H1 (cell line): ENCODE data around the gene PLPP4. TPM values are rescaled to one million over a fixed set of nuclear protein-coding genes. Genes with fewer than 3 reads are reported as not detected.

Source experiments
- CTCF ChIA-PET: fragments of 300-600 bp; sonication (Branson Sonifier 250); formaldehyde crosslinking; loops from one replicate; lab custom pipeline; 2021; ENCODE audit not compliant: partially characterized antibody; lab: Charles Lee
- POLR2A ChIA-PET: fragments of 300-600 bp; sonication (Branson Sonifier 250); formaldehyde crosslinking; loops from one replicate; lab custom pipeline; 2021; ENCODE audit warnings: inconsistent platforms; ENCODE audit not compliant: partially characterized antibody; lab: Charles Lee
- DNase-seq, 2 experiments: peaks; one replicate each; pipeline versions ENCODE4 v3.0.0 to v3.0.0-alpha.2; 2010 to 2022; ENCODE audit warnings: low spot score in 2 of 2, low read depth in 1 of 2, mixed read lengths in 1 of 2
- FAIRE-seq: peaks from 2 replicates; lab custom pipeline; 2011; peaks lifted over from hg19 to GRCh38; lab: Jason Lieb, UNC
- H2AFZ ChIP-seq: 2 replicates; pipeline ENCODE4 v1.8.1; 2012; ENCODE audit warnings: low read length, inconsistent platforms
- H2AK5ac ChIP-seq: 2 replicates; pipeline ENCODE4 v1.6.1; 2013; ENCODE audit warnings: low read depth, low read length
- H2BK120ac ChIP-seq: replicated peaks from 2 replicates; pipeline ENCODE3; 2013; ENCODE audit warnings: low read depth, low read length, inconsistent platforms
- H2BK12ac ChIP-seq: 2 replicates; pipeline ENCODE4 v1.6.1; 2013; ENCODE audit warnings: low read depth, low read length
- H2BK15ac ChIP-seq: 2 replicates; pipeline ENCODE4 v1.6.1; 2013; ENCODE audit warnings: low read length
- H2BK20ac ChIP-seq: 2 replicates; pipeline ENCODE4 v1.6.1; 2013; ENCODE audit warnings: low read length
- H2BK5ac ChIP-seq: 2 replicates; pipeline ENCODE4 v1.6.1; 2013; ENCODE audit warnings: low read depth, low read length
- H3K14ac ChIP-seq: 2 replicates; pipeline ENCODE4 v1.6.1; 2013; ENCODE audit warnings: inconsistent platforms; ENCODE audit not compliant: insufficient read length
- H3K18ac ChIP-seq: 2 replicates; pipeline ENCODE4 v1.6.1; 2013; ENCODE audit warnings: low read length; ENCODE audit errors: extremely low read depth
- H3K23ac ChIP-seq: 2 replicates; pipeline ENCODE4 v1.6.1; 2013; ENCODE audit warnings: inconsistent platforms; ENCODE audit not compliant: insufficient read length
- H3K23me2 ChIP-seq: 2 replicates; pipeline ENCODE4 v1.6.1; 2013; ENCODE audit warnings: low read depth, low read length
- H3K27ac ChIP-seq: 2 replicates; pipeline ENCODE4 v1.6.1; 2011; ENCODE audit warnings: low read depth, low read length, inconsistent platforms
- H3K27me3 ChIP-seq, 4 experiments: replicated peaks in 1 of 4; 1 replicate in 1 of 4; 2 replicates in 3 of 4; pipeline versions ENCODE4 v1.6.1 to v1.8.1; 2011 to 2013; ENCODE audit warnings: low read length in 3 of 4, mild to moderate bottlenecking in 3 of 4, inconsistent platforms in 2 of 4, mixed read lengths in 2 of 4, moderate library complexity in 1 of 4; ENCODE audit not compliant: control insufficient read depth in 3 of 4, insufficient read depth in 3 of 4; ENCODE audit errors: extremely low read depth in 1 of 4
- H3K36me3 ChIP-seq, 4 experiments: 2 replicates each; pipeline versions ENCODE4 v1.6.1 to v1.8.1; 2011 to 2013; ENCODE audit warnings: mild to moderate bottlenecking in 4 of 4, low read length in 3 of 4, moderate library complexity in 2 of 4, control low read depth in 1 of 4, inconsistent platforms in 1 of 4; ENCODE audit not compliant: insufficient read depth in 4 of 4, control insufficient read depth in 2 of 4
- H3K4ac ChIP-seq: replicated peaks from 2 replicates; pipeline ENCODE3; 2013; ENCODE audit warnings: low read length, low read depth, mixed read lengths, inconsistent platforms; ENCODE audit not compliant: insufficient read length
- H3K4me1 ChIP-seq, 4 experiments: replicated peaks in 1 of 4; 1 replicate in 1 of 4; 2 replicates in 3 of 4; pipeline versions ENCODE4 v1.6.1 to v1.8.1; 2011 to 2013; ENCODE audit warnings: low read length in 3 of 4, inconsistent platforms in 2 of 4, mixed read lengths in 1 of 4; ENCODE audit not compliant: insufficient read depth in 4 of 4, control insufficient read depth in 3 of 4
- H3K4me2 ChIP-seq, 2 experiments: 2 replicates each; pipeline versions ENCODE4 v1.6.1 to v1.8.1; 2011 to 2013; ENCODE audit warnings: low read depth in 2 of 2, low read length in 2 of 2, control low read depth in 1 of 2, inconsistent platforms in 1 of 2, mild to moderate bottlenecking in 1 of 2; ENCODE audit not compliant: insufficient read depth in 1 of 2
- H3K4me3 ChIP-seq, 4 experiments: fragments of 200-600, 300-600 bp in 1 of 4; sonication (generic), shearing (Covaris generic), sonication (Bioruptor Twin) in 1 of 4; 2 replicates each; pipeline versions ENCODE4 v1.5.1 to v1.8.1; 2011 to 2016; ENCODE audit warnings: low read length in 4 of 4, low read depth in 3 of 4, control low read depth in 2 of 4, inconsistent platforms in 2 of 4, mild to moderate bottlenecking in 2 of 4, mixed read lengths in 1 of 4, moderate library complexity in 1 of 4; ENCODE audit not compliant: insufficient read depth in 2 of 4; ENCODE audit errors: extremely low read depth in 1 of 4
- H3K56ac ChIP-seq: replicated peaks from 2 replicates; pipeline ENCODE3; 2013; ENCODE audit warnings: low read depth, mild to moderate bottlenecking, mixed read lengths, low read length, inconsistent platforms; ENCODE audit not compliant: insufficient read length
- H3K79me1 ChIP-seq: 2 replicates; pipeline ENCODE4 v1.6.1; 2013; ENCODE audit warnings: low read depth, low read length, control low read depth
- H3K79me2 ChIP-seq, 2 experiments: 2 replicates each; pipeline versions ENCODE4 v1.6.1 to v1.8.1; 2012 to 2013; ENCODE audit warnings: low read length in 2 of 2, mild to moderate bottlenecking in 2 of 2, inconsistent platforms in 1 of 2; ENCODE audit not compliant: insufficient read depth in 2 of 2, control insufficient read depth in 1 of 2
- H3K9ac ChIP-seq, 4 experiments: replicated peaks in 1 of 4; 1 replicate in 1 of 4; 2 replicates in 3 of 4; pipeline versions ENCODE4 v1.6.1 to v1.8.1; 2011 to 2013; ENCODE audit warnings: low read depth in 3 of 4, low read length in 3 of 4, control low read depth in 2 of 4, mild to moderate bottlenecking in 2 of 4, moderate library complexity in 2 of 4, inconsistent platforms in 1 of 4; ENCODE audit errors: extremely low read depth in 1 of 4
- H3K9me3 ChIP-seq, 2 experiments: 2 replicates each; pipeline versions ENCODE4 v1.6.1 to v1.8.1; 2012 to 2013; ENCODE audit warnings: mild to moderate bottlenecking in 2 of 2, moderate library complexity in 2 of 2, control low read depth in 1 of 2, inconsistent platforms in 1 of 2, low read depth in 1 of 2, low read length in 1 of 2, mixed read lengths in 1 of 2; ENCODE audit not compliant: insufficient read depth in 2 of 2
- H4K20me1 ChIP-seq, 2 experiments: replicated peaks in 1 of 2; 2 replicates each; pipeline versions ENCODE3 to v1.8.1; 2011 to 2013; ENCODE audit warnings: inconsistent platforms in 2 of 2, low read length in 2 of 2, mild to moderate bottlenecking in 1 of 2; ENCODE audit not compliant: insufficient read depth in 2 of 2, control insufficient read depth in 1 of 2
- H4K5ac ChIP-seq: 2 replicates; pipeline ENCODE4 v1.6.1; 2013; ENCODE audit warnings: low read length, low read depth, mixed read lengths, inconsistent platforms; ENCODE audit not compliant: insufficient read length
- H4K8ac ChIP-seq: 2 replicates; pipeline ENCODE4 v1.8.0; 2013; ENCODE audit warnings: mild to moderate bottlenecking, moderate library complexity, low read length, inconsistent platforms; ENCODE audit not compliant: insufficient read depth; ENCODE audit errors: extremely low read depth
- H4K91ac ChIP-seq: replicated peaks from 2 replicates; pipeline ENCODE3; 2013; ENCODE audit warnings: low read length, mixed read lengths, inconsistent platforms; ENCODE audit not compliant: insufficient read length
- CHD2 ChIP-seq: IDR thresholded peaks from 2 replicates; pipeline ENCODE4 v1.6.1; 2012; ENCODE audit warnings: low read length, improper control_type of control experiment
- RXRA ChIP-seq: IDR thresholded peaks from 2 replicates; pipeline ENCODE4 v1.6.1; 2011; ENCODE audit warnings: low read depth, mild to moderate bottlenecking, low read length, moderate library complexity; ENCODE audit not compliant: insufficient read depth
- TEAD4 ChIP-seq: IDR thresholded peaks from 2 replicates; pipeline ENCODE4 v1.6.1; 2012; ENCODE audit warnings: low read depth, low read length, inconsistent platforms, mixed read lengths
- WGBS, 2 experiments: shearing (Covaris generic) in 1 of 2; methylation state at CpG; one replicate each; pipeline versions ENCODE4 v1.1.6 to v1.1.7; 2013 to 2015; ENCODE audit warnings: low lambda C conversion rate in 2 of 2, mixed read lengths in 2 of 2, inconsistent platforms in 1 of 2, low coverage in 1 of 2, missing lambda C conversion rate in 1 of 2; ENCODE audit not compliant: insufficient replicate concordance in 2 of 2, insufficient coverage in 1 of 2, insufficient read length in 1 of 2; ENCODE audit errors: extremely low coverage in 1 of 2, missing lambda C conversion rate in 1 of 2; 5-methylcytosine and 5-hydroxymethylcytosine counted together
- polyA plus RNA-seq, 7 experiments: library from polyadenylated mRNA; depleted of rRNA in 3 of 7; stranded (reverse) in 5 of 7; unstranded in 2 of 7; fragments of >200 nt in 5 of 7; fragments of 200-250 nt in 2 of 7; gene quantifications; 1 replicate in 5 of 7; 2 replicates in 1 of 7; 4 replicates in 1 of 7; pipeline versions ENCODE4 v1.2.1 to v1.2.3, GENCODE V29; 2011 to 2013; ENCODE audit warnings: missing spikeins in 2 of 7, mixed read lengths in 2 of 7
- total RNA-seq: library from RNA; stranded (reverse); fragmentation: NEBNext Ultra II Directional; extraction: Animal tissue kit (Norgen Biotek cat#: 25700); gene quantifications from 2 replicates; pipeline ENCODE4 v1.2.1, GENCODE V29; 2021

The PLPP4 gene
- total and polyA plus RNA-seq, 2 of the 8 experiments (the other 6 are each of a cell fraction or from before 2014, with no cell fraction given), result 0.30 TPM; not detected in 1

DNA sequence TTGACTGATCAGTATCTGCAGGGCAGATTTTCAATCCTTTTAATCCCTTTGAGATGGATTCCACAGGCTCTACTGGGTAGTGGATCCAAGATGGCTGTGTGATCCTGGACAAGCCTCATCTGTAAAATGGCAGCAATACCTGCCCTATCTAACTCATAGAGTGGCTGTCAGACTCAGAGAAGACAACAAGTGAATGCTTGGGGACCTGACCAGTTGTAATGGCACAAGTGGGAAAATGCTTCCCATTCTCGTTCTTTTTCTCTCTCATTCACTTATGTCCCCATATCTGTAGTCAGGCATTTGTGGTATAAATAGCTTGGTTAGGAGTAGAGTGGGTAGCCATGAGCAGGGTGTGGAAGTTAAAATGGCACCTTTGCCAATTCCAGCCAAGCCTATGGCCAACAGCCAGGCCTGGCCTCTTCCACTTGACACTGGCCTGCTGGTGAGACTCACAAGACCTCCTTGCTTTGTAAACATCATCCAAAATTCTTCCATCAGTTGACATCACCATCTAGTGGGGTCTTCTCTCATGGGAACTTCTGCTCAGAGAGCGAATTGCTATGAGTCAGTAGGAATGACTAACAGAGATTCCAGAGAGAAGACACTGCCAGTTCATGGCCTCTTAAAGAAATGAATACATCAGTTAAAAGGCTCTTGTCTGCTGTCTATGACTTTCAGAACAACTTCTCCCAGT is 150.1 kb downstream of the PLPP4 start:
- no peak for FAIRE-seq
- WGBS, 2 experiments, result 78% methylated on average over 2 of the region's 2 CpGs; no CpG with 5 or more reads in 1 of the 2 experiments
- Histone ChIP-seq H3K23ac (no peak overlapping the region), H2AFZ (no peak overlapping the region), H3K4me3 (no peak overlapping the region), H3K79me1 (no peaks in the 10 kb centered on the region), H3K79me2 (no peaks in the 10 kb centered on the region), H3K9me3 (no peaks in the 10 kb centered on the region), H3K4ac (no peak overlapping the region), H2BK120ac (no peak overlapping the region), H2BK12ac (no peak overlapping the region), H3K27me3 (peaks cover 0 to 1% (median 0%) of the 10 kb centered on the region in 4 experiments; a peak in 1 of 7 replicates), H2BK15ac (no peak overlapping the region), H2AK5ac (no peak overlapping the region), H2BK5ac (no peak overlapping the region), H3K27ac (no peak overlapping the region), H3K9ac (no peak overlapping the region), H3K14ac (no peak overlapping the region), H4K91ac (no peak overlapping the region), H4K5ac (no peak overlapping the region), H4K8ac (no peak overlapping the region), H3K23me2 (no peaks in the 10 kb centered on the region), H3K4me2 (no peak overlapping the region), H3K56ac (no peak overlapping the region), H3K36me3 (no peaks in the 10 kb centered on the region), H2BK20ac (no peak overlapping the region), H3K18ac (no peak overlapping the region), H3K4me1 (peaks cover 0 to 5% (median under 1%) of the 10 kb centered on the region in 4 experiments; a peak in 1 of 7 replicates), H4K20me1 (no peaks in the 10 kb centered on the region)
- ChIA-PET POLR2A (no interaction called here), CTCF (interaction anchor here (1.0 to 2.2 kb wide), 2 partner anchors 14 to 28 kb away, joined by 3 to 6 read pairs; no protein-coding TSS in a partner anchor)
- no peak for DNase-seq
- TF ChIP-seq CHD2 (no peak), RXRA (no peak), TEAD4 (no peak)
